ENCODE results near the gene NUBP1.

- TF ChIP-seq POLR2AphosphoS5 (IDR thresholded peaks at IDR 0.05; ENCODE audit: insufficient read depth in 1 of 2, low read depth in 1 of 2) (no peak), CTCF (IDR thresholded peaks at IDR 0.05) (no peak), POLR2A (IDR thresholded peaks at IDR 0.05) (no peak)
Observed at GRCh38 chr16:10806698-10807097, 63.1 kb downstream of the NUBP1 start.
